DND-41 (cell line): Measurements from ENCODE around the gene RARB.

Experiments
- ATAC-seq: fragments of 200-7000 bp; cut with Tn5 transposase; 3 replicates; pipeline ENCODE4 v1.9.1; 2021; ENCODE audit warnings: low read depth; ENCODE audit not compliant: insufficient read depth
- DNase-seq: peaks from one replicate; pipeline ENCODE4 v3.0.0-alpha.2; 2020
- H2AFZ ChIP-seq: 2 replicates; pipeline ENCODE4 v1.6.0; 2012; ENCODE audit warnings: low read depth, low read length
- H3K27ac ChIP-seq: 2 replicates; pipeline ENCODE4 v1.5.1; 2012; ENCODE audit warnings: low read length, inconsistent platforms
- H3K27me3 ChIP-seq: fragments of 200-600 bp; sonication (generic); 2 replicates; pipeline ENCODE4 v1.6.0; 2012; ENCODE audit warnings: low read length, mild to moderate bottlenecking, inconsistent platforms; ENCODE audit not compliant: insufficient read depth, poor library complexity
- H3K36me3 ChIP-seq: 2 replicates; pipeline ENCODE4 v1.5.1; 2012; ENCODE audit warnings: low read length, inconsistent platforms; ENCODE audit not compliant: insufficient read depth
- H3K4me1 ChIP-seq: 2 replicates; pipeline ENCODE4 v1.5.1; 2012; ENCODE audit warnings: mild to moderate bottlenecking, low read length; ENCODE audit not compliant: insufficient read depth
- H3K4me2 ChIP-seq: 2 replicates; pipeline ENCODE4 v1.6.0; 2012; ENCODE audit warnings: mild to moderate bottlenecking, moderate library complexity, low read length, inconsistent platforms; ENCODE audit not compliant: insufficient read depth
- H3K4me3 ChIP-seq, 2 experiments: fragments of 200-600 bp in 1 of 2; shearing (Covaris generic) in 1 of 2; 2 replicates each; pipeline ENCODE4 v1.5.1; 2012 to 2016; ENCODE audit warnings: inconsistent platforms in 2 of 2, low read length in 2 of 2, mild to moderate bottlenecking in 2 of 2, low read depth in 1 of 2, moderate library complexity in 1 of 2
- H3K79me2 ChIP-seq: 2 replicates; pipeline ENCODE4 v1.6.0; 2012; ENCODE audit warnings: low read length, inconsistent platforms; ENCODE audit not compliant: insufficient read depth
- H3K9ac ChIP-seq: 2 replicates; pipeline ENCODE4 v1.6.0; 2012; ENCODE audit warnings: low read depth, mild to moderate bottlenecking, inconsistent platforms, low read length, moderate library complexity
- H3K9me3 ChIP-seq: 2 replicates; pipeline ENCODE4 v1.5.1; 2012; ENCODE audit warnings: low read length, moderate library complexity, mild to moderate bottlenecking, inconsistent platforms; ENCODE audit not compliant: insufficient read depth, severe bottlenecking
- H4K20me1 ChIP-seq: 2 replicates; pipeline ENCODE4 v1.6.0; 2012; ENCODE audit warnings: low read length; ENCODE audit not compliant: insufficient read depth
- CTCF ChIP-seq: IDR thresholded peaks from 2 replicates; pipeline ENCODE4 v1.5.1; 2012; ENCODE audit warnings: borderline replicate concordance, low read length, moderate library complexity, mild to moderate bottlenecking; ENCODE audit not compliant: poor library complexity, severe bottlenecking; ENCODE audit errors: extremely low read depth
- EZH2 ChIP-seq: IDR thresholded peaks from 3 replicates; pipeline ENCODE4 v1.6.1; 2012; ENCODE audit warnings: borderline replicate concordance, low read depth, mild to moderate bottlenecking, moderate library complexity, low read length, inconsistent platforms; ENCODE audit not compliant: severe bottlenecking

Gene RARB

GRCh38 chr3:25405335-25405734, 22.7 kb upstream of the RARB start:
- DNase-seq (no peak), ATAC-seq (no peak)
- Histone ChIP-seq H3K9ac (no peak overlapping the region), H3K4me1 (no peaks in the 10 kb centered on the region), H3K27ac (no peak overlapping the region), H2AFZ (no peak overlapping the region), H3K36me3 (no peaks in the 10 kb centered on the region), H3K4me3 (no peak overlapping the region), H3K79me2 (no peaks in the 10 kb centered on the region), H3K27me3 (no peaks in the 10 kb centered on the region), H4K20me1 (no peaks in the 10 kb centered on the region), H3K4me2 (no peak overlapping the region), H3K9me3 (no peaks in the 10 kb centered on the region)
- TF ChIP-seq EZH2 (no peak), CTCF (no peak)

- Histone ChIP-seq H3K79me2 (no peaks in the 10 kb centered on the region), H3K4me3 (no peak overlapping the region), H3K9me3 (no peaks in the 10 kb centered on the region), H3K36me3 (no peaks in the 10 kb centered on the region), H4K20me1 (no peaks in the 10 kb centered on the region), H2AFZ (no peak overlapping the region), H3K27me3 (no peaks in the 10 kb centered on the region), H3K27ac (no peak overlapping the region), H3K4me1 (no peaks in the 10 kb centered on the region), H3K9ac (no peak overlapping the region), H3K4me2 (no peak overlapping the region)
- ATAC-seq (no peak), DNase-seq (no peak)
- TF ChIP-seq CTCF: no peak
These were observed 17.4 kb upstream of the RARB start for GRCh38 chr3:25410703-25411102.

- Histone ChIP-seq H3K9ac (no peak overlapping the region), H3K9me3 (no peaks in the 10 kb centered on the region), H3K36me3 (no peaks in the 10 kb centered on the region), H3K27ac (no peak overlapping the region), H2AFZ (no peak overlapping the region), H3K4me3 (no peak overlapping the region), H3K4me2 (no peak overlapping the region), H3K79me2 (no peaks in the 10 kb centered on the region), H3K4me1 (no peaks in the 10 kb centered on the region), H4K20me1 (no peaks in the 10 kb centered on the region), H3K27me3 (no peaks in the 10 kb centered on the region)
- ATAC-seq (no peak), DNase-seq (no peak)
- TF ChIP-seq EZH2 (no peak), CTCF (no peak)
These were observed 15.8 kb upstream of the RARB start for GRCh38 chr3:25412269-25412668.

- ATAC-seq: no peak
- H2AFZ ChIP-seq: no peak overlapping the region
- H3K4me2 ChIP-seq: no peak overlapping the region
- no peaks in the 10 kb centered on the region for H3K4me1 ChIP-seq
- H3K79me2 ChIP-seq: no peaks in the 10 kb centered on the region
- no peaks in the 10 kb centered on the region for H4K20me1 ChIP-seq
- H3K4me3 ChIP-seq: no peak overlapping the region
- TF ChIP-seq CTCF (no peak), EZH2 (no peak)
- H3K9me3 ChIP-seq: no peaks in the 10 kb centered on the region
- H3K27ac ChIP-seq: no peak overlapping the region
- no peaks in the 10 kb centered on the region for H3K36me3 ChIP-seq
- no peak overlapping the region for H3K9ac ChIP-seq
- no peaks in the 10 kb centered on the region for H3K27me3 ChIP-seq
- DNase-seq: no peak
These were observed 11.9 kb upstream of the RARB start for GRCh38 chr3:25416176-25416575.
